HG03097 (cell line): ENCODE data around the gene RSRP1.
"Not testable (repeated sequence)": the region's sequence is repeated elsewhere in the genome, so short reads cannot be mapped to it uniquely, and the experiment has no call there.

ENCODE experiments used
- ATAC-seq: cut with Tn5 transposase; IDR thresholded peaks from one replicate; pipeline ENCODE4 v1.9.1; 2021; ENCODE audit not compliant: unreplicated experiment, low FRiP score

Gene RSRP1

GRCh38 chr1:25247024-25247828 lies at the start of gene RSRP1:
Gene RSRP1, minus strand, starts transcription at chr1:25247454. Its CDS starts 491 bp downstream, at chr1:25246963.
- ATAC-seq = peak; percentile 79

GRCh38 chr1:25296501-25296900 lies 49.2 kb upstream of the RSRP1 start:
- ATAC-seq = not testable (repeated sequence)

GRCh38 chr1:25294889-25295826 lies 47.9 kb upstream of the RSRP1 start:
- not testable (repeated sequence) for ATAC-seq

- not testable (repeated sequence) for ATAC-seq
These were observed 46.2 kb upstream of the RSRP1 start for GRCh38 chr1:25293426-25293825.

- ATAC-seq = not testable (repeated sequence)
These were observed 42.8 kb upstream of the RSRP1 start for GRCh38 chr1:25290043-25290442.

GRCh38 chr1:25288573-25289101 lies 41.4 kb upstream of the RSRP1 start:
- not testable (repeated sequence) for ATAC-seq

- not testable (repeated sequence) for ATAC-seq
These were observed 39.9 kb upstream of the RSRP1 start for GRCh38 chr1:25287164-25287563.

- not testable (repeated sequence) for ATAC-seq
These were observed 38.6 kb upstream of the RSRP1 start for GRCh38 chr1:25285862-25286261.

GRCh38 chr1:25279693-25280111 lies 32.4 kb upstream of the RSRP1 start:
- ATAC-seq = not testable (repeated sequence)

GRCh38 chr1:25278790-25279189 lies 31.5 kb upstream of the RSRP1 start:
- not testable (repeated sequence) for ATAC-seq

GRCh38 chr1:25278358-25278757 lies 31.1 kb upstream of the RSRP1 start:
- not testable (repeated sequence) for ATAC-seq

GRCh38 chr1:25277295-25277694 lies 30.0 kb upstream of the RSRP1 start:
- not testable (repeated sequence) for ATAC-seq

GRCh38 chr1:25275648-25276047 lies 28.4 kb upstream of the RSRP1 start:
- ATAC-seq = not testable (repeated sequence)

- ATAC-seq = not testable (repeated sequence)
These were observed 25.0 kb upstream of the RSRP1 start, which contains the start of gene RHD for GRCh38 chr1:25272238-25272637. Gene RHD, plus strand, starts transcription at chr1:25272509. Its CDS starts 39 bp downstream, at chr1:25272548.

- not testable (repeated sequence) for ATAC-seq
These were observed 21.0 kb upstream of the RSRP1 start for GRCh38 chr1:25268143-25268760.

GRCh38 chr1:25267288-25268142 lies 20.3 kb upstream of the RSRP1 start:
- ATAC-seq = peak; percentile 51

GRCh38 chr1:25266554-25267287 lies 19.5 kb upstream of the RSRP1 start:
- ATAC-seq = not testable (repeated sequence)

GRCh38 chr1:25260336-25260735 lies 13.1 kb upstream of the RSRP1 start:
- ATAC-seq = not testable (repeated sequence)

GRCh38 chr1:25259813-25260212 lies 12.6 kb upstream of the RSRP1 start:
- not testable (repeated sequence) for ATAC-seq
